GM21367 (cell line): ENCODE measurements around the gene PIP4P1.
A peak's percentile ranks its signal among the peaks of the same experiment; 100 is the strongest.
"Not testable (repeated sequence)": the region's sequence is repeated elsewhere in the genome, so short reads cannot be mapped to it uniquely, and the experiment has no call there.

Experiments used
- ATAC-seq: cut with Tn5 transposase; IDR thresholded peaks from one replicate; pipeline ENCODE4 v1.9.1; 2021; ENCODE audit not compliant: unreplicated experiment

Gene PIP4P1

DNA sequence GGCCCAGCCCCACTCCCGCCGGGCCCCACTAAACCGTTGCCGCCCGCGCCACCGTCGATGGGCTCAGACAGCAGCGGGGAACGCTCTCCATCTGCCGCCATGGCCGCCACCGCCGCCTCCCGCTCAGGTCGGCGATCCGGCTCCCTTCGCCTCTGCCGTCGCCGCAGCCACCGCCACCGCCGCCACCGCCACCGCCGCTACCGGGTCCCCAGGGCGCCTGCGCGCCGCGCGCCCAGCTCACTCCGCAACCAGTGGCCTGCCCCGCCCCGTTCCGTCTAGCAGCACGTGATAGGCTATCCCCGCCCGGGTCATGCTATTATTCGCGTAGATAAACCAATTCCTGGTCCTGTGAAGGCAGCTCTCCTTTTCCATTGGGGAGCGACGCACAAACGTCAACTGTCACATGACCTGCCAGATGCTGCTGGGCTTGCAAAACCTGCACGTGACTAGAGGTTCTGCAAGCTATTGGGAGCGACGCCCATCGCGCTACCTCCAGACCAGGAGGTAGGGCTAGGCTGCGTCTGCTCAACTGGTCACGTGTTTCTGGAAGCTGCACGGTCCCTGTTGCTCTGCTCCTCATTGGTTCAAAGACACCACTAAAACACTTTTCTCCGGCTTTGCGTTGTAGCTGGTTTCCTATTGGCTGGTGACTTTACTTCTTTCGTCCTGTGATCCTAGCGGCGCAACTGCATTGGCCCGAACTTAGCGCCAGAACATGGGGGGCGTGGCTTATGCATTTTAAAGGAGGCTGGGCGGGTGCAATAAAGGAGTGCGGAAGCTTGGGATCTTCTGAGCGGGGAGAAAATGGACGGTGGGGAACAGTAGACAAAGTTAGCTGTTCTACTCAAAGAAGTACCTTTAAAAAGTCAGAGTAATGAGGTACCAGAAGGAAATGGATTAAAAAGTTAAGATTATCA, at the start of gene PIP4P1:
TSS of gene PIP4P1 (minus strand) at position 210 of the 917 bp plus-strand sequence. CDS start at position 101, 109 bp downstream.
- peak; percentile 91 for ATAC-seq

- no peak for ATAC-seq
These were observed 47.1 kb upstream of the PIP4P1 start for GRCh38 chr14:20508367-20508766.

DNA sequence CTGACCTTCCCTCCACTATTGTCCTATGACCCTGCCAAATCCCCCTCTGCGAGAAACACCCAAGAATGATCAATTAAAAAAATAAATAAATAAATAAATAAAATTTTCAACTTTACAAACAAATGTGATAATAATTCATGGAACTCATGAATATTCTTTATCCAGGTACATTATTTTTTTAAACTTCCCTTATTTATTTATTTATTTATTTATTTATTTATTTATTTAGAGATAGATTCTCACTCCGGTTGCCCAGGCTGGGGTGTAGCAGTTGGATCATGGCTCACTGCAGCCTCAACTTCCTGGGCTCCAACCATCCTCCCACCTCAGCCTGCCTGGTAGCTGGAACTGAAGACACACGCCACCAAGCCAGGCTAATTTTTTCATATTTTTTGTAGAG, 46.3 kb upstream of the PIP4P1 start:
- not testable (repeated sequence) for ATAC-seq

GRCh38 chr14:20506752-20507151, 45.5 kb upstream of the PIP4P1 start:
- not testable (repeated sequence) for ATAC-seq

DNA sequence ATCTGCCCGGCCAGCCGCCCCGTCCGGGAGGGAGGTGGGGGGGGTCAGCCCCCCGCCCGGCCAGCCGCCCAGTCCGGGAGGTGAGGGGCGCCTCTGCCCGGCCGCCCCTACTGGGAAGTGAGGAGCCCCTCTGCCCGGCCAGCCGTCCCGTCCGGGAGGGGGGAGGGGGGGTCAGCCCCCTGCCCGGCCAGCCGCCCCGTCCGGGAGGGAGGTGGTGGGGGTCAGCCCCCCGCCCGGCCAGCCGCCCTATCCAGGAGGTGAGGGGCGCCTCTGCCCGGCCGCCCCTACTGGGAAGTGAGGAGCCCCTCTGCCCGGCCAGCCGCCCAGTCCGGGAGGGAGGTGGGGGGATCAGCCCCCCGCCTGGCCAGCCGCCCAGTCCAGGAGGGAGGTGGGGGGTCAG, 45.0 kb upstream of the PIP4P1 start:
- ATAC-seq = not testable (repeated sequence)

GRCh38 chr14:20503898-20504297, 42.7 kb upstream of the PIP4P1 start:
- ATAC-seq = no peak

- no peak for ATAC-seq
These were observed 40.1 kb upstream of the PIP4P1 start for GRCh38 chr14:20501346-20501745.

- no peak for ATAC-seq
These were observed 38.6 kb upstream of the PIP4P1 start for GRCh38 chr14:20499881-20500280.

DNA sequence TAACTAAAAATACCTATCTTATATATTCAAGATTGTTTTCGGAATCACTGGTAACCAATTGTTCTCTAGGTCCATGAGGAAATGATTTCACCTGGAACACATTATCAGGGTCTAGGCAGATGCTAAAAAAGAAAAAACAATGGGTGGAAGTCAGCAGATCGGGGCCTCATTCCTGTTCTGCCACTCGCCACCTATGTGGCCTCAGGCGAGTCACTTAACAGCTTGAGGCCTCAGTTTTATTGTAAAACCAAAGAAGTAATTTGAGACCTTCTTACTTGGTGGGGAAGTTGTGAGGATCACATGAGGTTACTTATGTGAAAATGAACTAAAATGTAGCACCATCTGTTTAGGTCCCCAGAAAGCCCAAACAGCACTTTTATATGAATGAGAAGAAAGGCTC, 37.9 kb upstream of the PIP4P1 start:
- ATAC-seq = no peak

DNA sequence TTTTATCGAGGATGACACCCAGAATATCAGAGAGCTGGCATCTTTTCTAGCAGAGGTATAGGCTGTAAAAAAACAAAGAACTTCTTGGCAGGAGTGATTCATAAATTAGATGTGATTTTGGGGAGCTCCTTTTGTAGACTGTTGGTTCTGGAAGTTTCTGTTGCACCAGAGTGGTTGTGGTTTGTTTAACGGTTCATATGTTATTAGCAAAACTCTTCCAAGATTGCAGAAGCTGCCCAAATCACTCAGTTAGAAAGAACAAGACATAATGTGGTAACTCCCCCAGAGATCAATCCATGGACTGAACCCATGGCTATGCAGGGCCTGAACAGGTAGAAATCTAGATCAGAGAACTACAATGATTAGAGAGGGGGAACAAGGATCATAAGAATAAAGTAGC, 37.4 kb upstream of the PIP4P1 start:
- ATAC-seq = no peak

- no peak for ATAC-seq
These were observed 33.9 kb upstream of the PIP4P1 start for GRCh38 chr14:20494935-20495766.

- ATAC-seq = no peak
These were observed 32.4 kb upstream of the PIP4P1 start for GRCh38 chr14:20493634-20494033.

DNA sequence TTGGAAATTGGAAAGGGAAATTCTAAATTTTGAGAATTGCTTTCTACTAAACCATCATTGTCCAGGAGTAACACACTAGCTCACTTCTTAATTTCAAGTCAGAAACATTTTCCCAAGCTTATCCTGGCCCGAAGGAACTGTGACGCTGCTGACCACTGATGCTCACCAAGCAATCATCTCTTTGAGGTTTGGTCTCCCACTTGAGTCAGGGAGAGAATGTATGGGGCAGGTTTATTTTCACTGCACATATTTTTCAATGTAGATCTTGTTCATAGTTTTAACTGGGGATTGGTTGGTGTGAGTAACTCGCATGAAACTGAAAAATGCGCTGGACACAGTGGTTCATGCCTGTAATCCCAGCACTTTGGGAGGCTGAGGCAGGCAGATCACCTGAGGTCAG, 31.3 kb upstream of the PIP4P1 start:
- no peak for ATAC-seq

DNA sequence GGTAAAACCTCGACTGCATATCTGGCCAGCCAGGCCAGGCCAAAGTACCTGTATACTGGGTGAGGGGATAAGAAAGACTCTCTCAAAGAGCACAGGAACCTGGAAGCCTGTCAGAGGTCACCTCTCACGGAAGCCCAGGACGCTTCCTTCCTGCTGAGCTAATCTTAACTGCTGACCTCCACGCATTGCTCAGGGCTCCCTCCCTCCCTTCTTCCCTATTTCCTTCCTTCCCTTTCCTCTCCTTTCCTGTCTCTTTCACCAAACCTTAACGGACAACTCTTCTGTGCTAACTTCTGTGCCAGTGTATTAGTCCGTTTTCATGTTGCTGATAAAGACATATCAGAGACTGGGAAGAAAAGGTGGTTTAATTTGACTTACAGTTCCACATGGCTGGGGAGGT, 29.3 kb upstream of the PIP4P1 start:
- no peak for ATAC-seq

- ATAC-seq = peak; percentile 30
These were observed 28.1 kb upstream of the PIP4P1 start for GRCh38 chr14:20489093-20489994.

- no peak for ATAC-seq
These were observed 26.1 kb upstream of the PIP4P1 start for GRCh38 chr14:20487396-20487725.

GRCh38 chr14:20486684-20487395, 25.6 kb upstream of the PIP4P1 start:
- ATAC-seq = no peak

DNA sequence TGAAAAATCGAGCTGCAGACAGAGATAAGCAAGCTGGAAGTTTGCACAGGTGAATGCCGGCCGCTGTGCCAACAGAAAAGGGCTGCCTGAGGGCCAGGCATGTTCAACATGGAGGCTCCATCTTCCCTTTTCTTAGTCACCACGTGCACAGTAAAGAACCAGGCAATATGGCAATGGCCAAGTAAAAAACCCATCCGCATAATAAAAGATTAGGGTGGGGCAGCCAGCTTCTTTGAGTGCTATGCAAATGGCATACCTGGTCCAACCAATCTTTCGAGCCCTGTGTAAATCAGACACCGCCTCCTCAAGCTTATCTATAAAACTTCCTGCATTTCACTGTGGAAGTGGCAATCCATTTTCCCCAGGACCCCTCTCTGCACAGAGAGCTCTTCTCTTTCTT, 24.7 kb upstream of the PIP4P1 start:
- ATAC-seq = no peak

- ATAC-seq = no peak
These were observed 21.1 kb upstream of the PIP4P1 start for GRCh38 chr14:20482382-20482781.

- ATAC-seq = no peak
These were observed 17.7 kb upstream of the PIP4P1 start for GRCh38 chr14:20478894-20479293.
